ENCODE measurements around the gene ANKRD45.
"Not testable (repeated sequence)": the region's sequence is repeated elsewhere in the genome, so short reads cannot be mapped to it uniquely, and the experiment has no call there.

Gene ANKRD45

GRCh38 chr1:173568483-173568882 is 101.2 kb downstream of the ANKRD45 start:
- no peak for DNase-seq

GRCh38 chr1:173563846-173564245 is 105.8 kb downstream of the ANKRD45 start:
- DNase-seq, result not testable (repeated sequence)

- no peak for DNase-seq
Observed at GRCh38 chr1:173562813-173563212, 106.8 kb downstream of the ANKRD45 start.

GRCh38 chr1:173561263-173561662 is 108.4 kb downstream of the ANKRD45 start:
- DNase-seq, result no peak

- DNase-seq, result no peak
Observed at GRCh38 chr1:173560285-173560880, 109.3 kb downstream of the ANKRD45 start.

Data from SHP77 treated with DMSO at 0.1 percent for 48 hours (cell line).